Measurements from ENCODE around the gene AMOTL1. TPM values are rescaled to one million over a fixed set of nuclear protein-coding genes. Genes with fewer than 3 reads are reported as not detected.
"Not testable (repeated sequence)": the region's sequence is repeated elsewhere in the genome, so short reads cannot be mapped to it uniquely, and the experiment has no call there.

Gene AMOTL1
- total RNA-seq, 1 experiment from 2014 or later: 8.7 TPM

DNA sequence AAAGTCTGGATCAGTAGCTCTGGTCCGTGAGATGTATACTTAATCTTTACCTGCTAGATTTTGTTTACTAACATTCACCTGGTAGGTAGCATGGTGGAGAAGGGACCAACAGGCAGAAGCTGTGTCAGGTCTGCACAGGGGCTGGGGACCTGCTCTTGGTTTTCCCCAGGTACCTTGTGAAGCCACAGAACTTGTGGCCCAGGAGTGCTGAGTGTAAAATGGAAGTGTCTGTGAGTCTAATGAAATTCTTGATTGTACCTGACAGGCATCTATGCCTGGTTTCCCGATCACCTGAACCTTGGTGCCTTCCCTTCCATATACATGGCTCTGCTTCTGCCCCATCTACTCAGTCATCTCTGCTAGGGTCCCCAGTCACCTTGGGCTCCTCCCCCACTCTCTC lies 110.8 kb downstream of the AMOTL1 start:
- DNase-seq (ENCODE audit: low read depth): no peak
- in situ Hi-C loops (cut with HindIII; ENCODE audit: low pct_unique_long_range_greater_than_20kb, low sequenced_read_pairs): no loop called here

DNA sequence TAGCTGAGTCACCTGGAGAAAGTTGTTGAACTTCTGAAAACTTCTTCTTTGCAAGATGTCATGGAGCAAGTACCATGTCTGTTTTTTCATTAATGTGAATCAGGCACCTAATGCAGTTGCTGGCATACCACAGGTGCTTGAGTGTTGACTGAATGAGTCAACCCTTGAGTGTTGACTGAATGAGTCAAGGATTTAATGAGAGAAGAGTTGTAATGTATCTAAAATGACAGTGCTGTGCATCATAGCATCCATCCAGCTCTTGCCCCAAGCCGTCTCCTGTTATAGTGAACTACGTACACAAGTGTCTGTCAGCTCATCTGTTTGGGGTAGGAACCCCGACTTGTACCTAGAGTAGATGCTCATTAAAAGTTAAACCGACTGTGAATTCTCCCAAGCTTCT lies 112.1 kb downstream of the AMOTL1 start:
- in situ Hi-C loops (cut with HindIII; ENCODE audit: low pct_unique_long_range_greater_than_20kb, low sequenced_read_pairs): no loop called here
- DNase-seq (ENCODE audit: low read depth): peak; percentile 83

DNA sequence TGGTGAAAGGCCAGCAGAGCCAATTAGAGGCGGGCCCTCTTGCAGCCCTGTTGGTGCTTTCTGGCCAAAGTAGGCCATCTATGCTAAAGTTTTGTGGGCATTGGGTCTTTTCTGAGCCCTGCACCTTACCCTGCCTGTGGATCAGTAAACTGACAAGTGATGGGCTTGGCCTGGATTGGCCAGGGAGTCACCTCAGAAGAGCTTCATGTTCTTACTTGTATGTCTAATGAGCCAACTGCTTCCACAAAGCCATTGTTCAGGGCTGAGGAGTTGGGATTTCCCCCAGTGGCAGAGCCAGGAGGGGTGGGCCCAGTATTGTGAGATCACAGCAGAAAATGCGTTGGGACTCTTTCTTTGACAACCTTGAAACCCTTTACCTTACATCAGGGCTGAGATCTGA lies 114.8 kb downstream of the AMOTL1 start:
- peak; percentile 40 for DNase-seq (ENCODE audit: low read depth)
- in situ Hi-C loops (cut with HindIII; ENCODE audit: low pct_unique_long_range_greater_than_20kb, low sequenced_read_pairs): no loop called here

DNA sequence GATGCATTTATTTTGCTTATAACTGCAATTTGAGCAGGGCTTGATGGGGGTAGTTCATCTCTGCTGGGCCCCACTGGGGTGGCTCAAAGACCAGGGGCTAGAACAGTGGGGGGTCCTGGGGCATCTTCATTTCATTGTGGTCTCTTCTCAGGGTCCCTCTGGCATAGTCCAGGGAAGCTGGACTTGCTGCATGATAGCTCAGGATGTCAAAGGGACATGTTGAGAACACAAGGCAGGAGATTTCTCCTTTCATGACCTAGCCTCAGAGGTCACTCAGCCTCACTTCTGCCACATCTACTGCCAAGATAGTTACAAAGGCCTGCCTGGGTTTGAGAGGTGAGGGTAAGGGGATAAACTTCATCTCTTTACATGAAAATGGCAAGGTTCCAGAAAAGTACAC lies 115.7 kb downstream of the AMOTL1 start:
- in situ Hi-C loops (cut with HindIII; ENCODE audit: low pct_unique_long_range_greater_than_20kb, low sequenced_read_pairs): no loop called here
- DNase-seq (ENCODE audit: low read depth): no peak

DNA sequence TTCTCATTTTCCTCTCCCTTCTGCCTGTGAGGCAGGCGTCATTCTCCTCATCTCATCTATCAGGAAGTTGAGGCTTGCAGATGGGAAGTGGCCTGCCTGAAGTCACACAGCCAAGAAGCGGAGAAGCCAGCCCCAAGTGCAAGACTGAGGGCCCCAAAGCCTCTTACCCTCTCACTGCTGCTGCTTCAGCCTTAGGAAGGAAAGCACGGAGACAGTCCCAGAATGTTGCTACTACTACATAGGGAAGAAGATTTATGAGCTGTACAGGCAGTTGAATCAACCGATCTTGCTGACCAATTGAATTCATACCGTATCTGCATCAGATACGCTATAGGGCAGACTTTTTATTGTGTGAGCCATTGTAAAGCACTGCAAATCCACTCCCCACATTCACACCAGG lies 116.2 kb downstream of the AMOTL1 start:
- in situ Hi-C loops (cut with HindIII; ENCODE audit: low pct_unique_long_range_greater_than_20kb, low sequenced_read_pairs): no loop called here
- peak; percentile 20 for DNase-seq (ENCODE audit: low read depth)

DNA sequence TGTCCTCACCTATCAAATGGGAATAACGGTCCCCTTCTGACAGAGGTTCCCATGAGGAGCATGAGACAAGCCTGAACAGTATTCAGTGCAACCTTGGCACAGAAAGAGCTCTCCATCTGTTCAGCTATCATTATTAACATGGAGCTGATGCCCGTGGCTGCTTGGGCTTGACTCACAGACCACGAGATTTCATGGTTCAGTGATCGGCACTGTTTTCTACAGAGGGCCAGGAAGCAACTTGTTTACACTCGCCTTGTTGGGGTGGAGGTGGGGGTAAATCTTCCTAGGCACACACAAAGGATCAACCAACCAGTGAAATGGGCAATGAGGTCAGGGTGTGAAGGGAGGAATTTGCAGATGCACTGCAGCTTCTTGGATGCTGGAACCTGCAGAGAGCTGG lies 117.0 kb downstream of the AMOTL1 start:
- in situ Hi-C loops (cut with HindIII; ENCODE audit: low pct_unique_long_range_greater_than_20kb, low sequenced_read_pairs): no loop called here
- DNase-seq (ENCODE audit: low read depth): peak; percentile 87

DNA sequence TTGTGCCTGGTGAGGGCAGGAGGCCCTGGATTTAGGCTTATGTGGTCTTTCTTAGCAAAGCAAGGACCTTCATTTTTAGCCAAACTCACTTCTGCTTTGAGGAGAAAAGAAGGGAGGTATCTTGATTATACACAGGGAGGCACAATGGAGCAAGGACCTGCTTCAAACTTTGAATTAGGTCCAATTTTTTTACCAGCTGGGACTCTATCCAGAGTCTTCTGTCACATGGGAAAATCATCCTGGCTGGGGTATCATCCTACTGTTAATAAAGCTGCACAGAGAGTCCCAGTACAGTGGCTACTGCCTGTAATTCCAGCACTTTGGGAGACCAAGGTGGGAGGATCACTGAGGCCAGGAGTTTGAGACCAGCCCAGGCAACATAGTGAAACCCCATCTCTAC lies 117.4 kb downstream of the AMOTL1 start:
- no peak for DNase-seq (ENCODE audit: low read depth)
- in situ Hi-C loops (cut with HindIII; ENCODE audit: low pct_unique_long_range_greater_than_20kb, low sequenced_read_pairs): no loop called here

DNA sequence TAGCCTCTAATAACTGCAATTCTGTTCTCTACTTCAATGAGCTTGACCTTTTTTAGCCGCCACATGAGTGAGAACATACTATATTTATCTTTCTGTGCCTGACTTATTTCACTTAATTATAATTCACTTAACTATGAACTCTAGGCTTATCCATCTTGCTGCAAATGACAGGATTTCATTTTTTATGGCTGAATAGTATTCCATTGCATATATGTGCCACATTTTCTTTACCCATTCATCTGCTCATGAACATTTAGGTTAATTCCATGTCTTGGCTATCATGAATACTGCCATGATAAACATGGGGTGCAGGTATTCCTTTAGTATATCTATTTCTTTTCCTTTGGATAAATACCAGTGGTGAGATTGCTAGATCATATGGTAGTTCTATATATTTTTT lies 120.0 kb downstream of the AMOTL1 start:
- no peak for DNase-seq (ENCODE audit: low read depth)
- in situ Hi-C loops (cut with HindIII; ENCODE audit: low pct_unique_long_range_greater_than_20kb, low sequenced_read_pairs): no loop called here

DNA sequence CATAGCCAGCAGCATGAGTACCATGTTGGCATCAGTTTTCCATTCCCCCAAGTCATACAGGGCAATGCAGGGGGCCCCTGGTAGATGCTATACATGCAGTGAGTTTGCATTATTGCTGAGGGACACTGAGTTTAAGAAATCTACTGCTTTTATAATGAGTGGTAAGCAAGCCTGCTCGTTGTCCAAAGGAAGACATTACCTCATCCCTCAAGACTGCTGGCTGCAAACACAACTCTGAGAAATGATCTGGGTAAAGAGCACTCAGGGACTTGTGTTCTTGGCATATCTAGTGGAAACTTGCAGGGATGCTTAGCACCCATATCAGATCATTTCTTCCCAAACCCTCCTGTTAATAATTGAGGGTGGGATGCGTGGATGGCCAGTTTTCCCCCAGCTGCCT lies 127.3 kb downstream of the AMOTL1 start:
- in situ Hi-C loops (cut with HindIII; ENCODE audit: low pct_unique_long_range_greater_than_20kb, low sequenced_read_pairs): no loop called here
- peak; percentile 47 for DNase-seq (ENCODE audit: low read depth)

DNA sequence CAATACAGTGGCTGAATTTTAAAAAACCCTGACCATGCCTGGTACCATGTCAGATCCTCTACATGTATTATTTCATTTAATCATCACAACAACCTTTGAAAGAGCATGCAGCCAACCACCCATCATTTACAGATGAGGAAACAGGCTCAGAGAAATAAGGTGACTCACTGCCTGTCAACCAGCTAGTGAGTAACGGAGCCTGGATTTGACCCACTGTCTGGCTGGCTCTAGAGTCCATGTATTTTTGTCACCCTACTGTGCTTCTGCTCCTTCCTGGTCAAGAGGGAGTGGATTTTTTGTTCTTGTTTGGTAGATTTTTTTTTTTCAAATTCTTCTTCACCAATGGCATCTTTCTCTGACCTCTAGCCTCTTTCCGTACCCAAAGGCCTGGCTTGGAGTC lies 127.8 kb downstream of the AMOTL1 start:
- peak; percentile 79 for DNase-seq (ENCODE audit: low read depth)
- in situ Hi-C loops (cut with HindIII; ENCODE audit: low pct_unique_long_range_greater_than_20kb, low sequenced_read_pairs): no loop called here

DNA sequence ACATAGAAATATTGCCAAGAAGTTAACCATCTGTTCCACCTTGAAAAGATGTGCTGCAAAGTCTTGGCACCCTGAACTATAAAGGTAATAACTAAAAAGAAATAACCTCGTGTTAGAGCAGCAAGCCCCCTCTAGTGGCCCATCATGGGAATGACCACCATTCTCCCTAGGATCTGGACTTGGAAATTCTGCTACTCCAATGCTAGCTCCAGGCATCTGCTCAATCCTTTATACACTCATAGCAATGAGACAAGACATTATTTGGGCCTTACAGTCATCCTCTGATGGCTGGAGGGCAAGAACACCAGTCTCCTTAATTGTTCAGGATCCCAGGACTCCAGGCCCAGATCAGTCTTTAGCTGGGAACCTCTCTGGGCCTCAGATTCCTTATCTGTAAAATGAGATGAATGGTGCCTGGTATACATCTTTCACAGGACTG lies 129.2 kb downstream of the AMOTL1 start:
- in situ Hi-C loops (cut with HindIII; ENCODE audit: low pct_unique_long_range_greater_than_20kb, low sequenced_read_pairs): no loop called here
- peak; percentile 34 for DNase-seq (ENCODE audit: low read depth)

DNA sequence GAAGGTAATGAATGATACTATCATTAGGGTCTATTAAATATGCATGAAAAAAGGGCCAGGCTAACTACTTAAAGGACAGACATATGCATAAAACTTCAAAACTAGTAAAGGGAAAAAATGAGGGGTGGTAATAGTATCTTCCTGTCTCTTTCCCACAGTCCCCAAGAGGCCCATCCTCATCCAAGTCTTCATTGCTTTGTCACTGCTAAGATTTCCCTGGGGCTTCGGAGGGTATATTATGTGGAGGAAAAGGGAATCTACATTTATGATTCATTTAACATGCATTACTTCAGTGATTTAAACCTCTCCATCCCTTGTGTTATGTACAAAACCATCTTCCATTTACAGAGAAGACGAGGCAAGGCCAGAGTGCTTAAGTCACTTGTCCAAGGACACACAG lies 139.1 kb downstream of the AMOTL1 start:
- in situ Hi-C loops (cut with HindIII; ENCODE audit: low pct_unique_long_range_greater_than_20kb, low sequenced_read_pairs): no loop called here
- no peak for DNase-seq (ENCODE audit: low read depth)

DNA sequence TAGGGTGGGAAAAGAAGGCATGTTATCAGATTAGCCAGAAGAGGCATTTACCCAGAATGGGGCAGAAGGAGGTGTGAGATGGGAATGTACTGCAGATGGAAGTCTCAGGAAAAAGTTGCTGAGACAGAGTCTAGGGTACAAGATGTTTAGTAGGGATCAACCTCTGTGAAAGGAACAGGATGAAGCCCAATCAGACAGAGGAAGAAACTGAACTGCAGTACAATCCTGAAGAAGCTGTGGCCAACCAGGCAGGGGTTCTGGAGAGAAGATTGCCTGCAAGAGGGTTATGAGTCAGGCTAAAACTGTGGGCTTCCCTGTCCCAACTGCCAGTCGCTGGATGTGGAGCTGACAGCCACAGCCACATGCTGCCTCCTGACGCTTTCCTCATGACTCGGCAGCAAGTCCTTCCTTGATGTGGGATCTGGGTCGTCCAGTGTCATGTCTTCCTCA lies 141.2 kb downstream of the AMOTL1 start:
- in situ Hi-C loops (cut with HindIII; ENCODE audit: low pct_unique_long_range_greater_than_20kb, low sequenced_read_pairs): no loop called here
- DNase-seq (ENCODE audit: low read depth): no peak

DNA sequence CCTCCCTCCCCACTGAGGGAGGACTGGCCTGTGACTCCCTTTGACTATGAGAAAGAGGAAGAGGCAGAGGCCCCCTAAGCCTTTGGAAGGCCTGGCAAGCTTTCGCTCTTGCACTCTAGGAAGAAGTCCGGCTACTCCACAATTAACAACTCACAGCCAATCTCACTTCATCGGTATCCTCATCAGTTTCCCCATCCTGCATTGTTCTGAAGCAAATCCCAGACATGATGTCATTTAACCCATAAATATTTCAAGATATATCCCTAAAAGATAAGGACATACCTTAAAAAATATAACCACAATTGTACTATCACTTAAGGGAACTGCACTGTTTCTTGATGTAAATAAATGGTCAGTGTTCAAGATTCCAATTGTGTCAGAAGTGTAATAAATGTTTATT lies 142.1 kb downstream of the AMOTL1 start:
- in situ Hi-C loops (cut with HindIII; ENCODE audit: low pct_unique_long_range_greater_than_20kb, low sequenced_read_pairs): no loop called here
- DNase-seq (ENCODE audit: low read depth): no peak

DNA sequence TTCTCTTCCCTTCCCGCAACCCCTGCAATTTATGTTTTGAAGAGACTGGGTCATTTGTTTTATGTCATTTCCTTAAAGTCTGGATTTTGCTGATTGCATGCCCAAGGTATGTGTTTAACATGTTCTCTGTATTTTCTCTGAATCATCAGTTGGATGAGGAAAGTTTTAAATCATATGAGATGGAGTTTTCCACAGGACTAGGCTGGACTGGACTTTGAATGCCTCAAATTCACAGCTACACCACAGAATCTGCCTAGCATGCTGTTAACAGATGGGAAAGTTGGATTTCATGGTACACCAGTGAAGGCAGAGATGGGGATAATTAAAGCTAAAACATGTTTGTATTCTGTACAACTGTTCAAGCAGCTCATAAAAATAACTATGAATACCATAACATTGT lies 142.6 kb downstream of the AMOTL1 start:
- in situ Hi-C loops (cut with HindIII; ENCODE audit: low pct_unique_long_range_greater_than_20kb, low sequenced_read_pairs): no loop called here
- DNase-seq (ENCODE audit: low read depth): no peak

DNA sequence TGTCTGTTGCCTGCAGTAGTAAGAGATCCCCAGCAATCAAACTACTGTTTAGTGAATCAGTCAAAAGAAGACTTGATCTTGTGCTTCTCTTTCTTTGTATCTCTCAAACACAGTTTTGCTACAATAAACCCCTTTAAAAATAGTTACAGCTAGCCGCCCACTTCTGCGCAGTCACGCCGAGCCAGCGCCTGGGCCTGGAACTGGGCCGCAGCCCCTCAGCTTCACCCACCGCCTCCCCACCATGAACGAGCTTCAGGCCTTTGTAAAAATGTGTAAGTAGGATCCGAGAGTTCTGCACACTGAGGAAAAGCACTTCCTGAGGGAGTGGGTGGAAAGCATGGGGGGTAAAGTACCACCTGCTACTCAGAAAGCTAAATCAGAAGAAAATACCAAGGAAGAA lies 144.7 kb downstream of the AMOTL1 start:
- no peak for DNase-seq (ENCODE audit: low read depth)
- in situ Hi-C loops (cut with HindIII; ENCODE audit: low pct_unique_long_range_greater_than_20kb, low sequenced_read_pairs): no loop called here

DNA sequence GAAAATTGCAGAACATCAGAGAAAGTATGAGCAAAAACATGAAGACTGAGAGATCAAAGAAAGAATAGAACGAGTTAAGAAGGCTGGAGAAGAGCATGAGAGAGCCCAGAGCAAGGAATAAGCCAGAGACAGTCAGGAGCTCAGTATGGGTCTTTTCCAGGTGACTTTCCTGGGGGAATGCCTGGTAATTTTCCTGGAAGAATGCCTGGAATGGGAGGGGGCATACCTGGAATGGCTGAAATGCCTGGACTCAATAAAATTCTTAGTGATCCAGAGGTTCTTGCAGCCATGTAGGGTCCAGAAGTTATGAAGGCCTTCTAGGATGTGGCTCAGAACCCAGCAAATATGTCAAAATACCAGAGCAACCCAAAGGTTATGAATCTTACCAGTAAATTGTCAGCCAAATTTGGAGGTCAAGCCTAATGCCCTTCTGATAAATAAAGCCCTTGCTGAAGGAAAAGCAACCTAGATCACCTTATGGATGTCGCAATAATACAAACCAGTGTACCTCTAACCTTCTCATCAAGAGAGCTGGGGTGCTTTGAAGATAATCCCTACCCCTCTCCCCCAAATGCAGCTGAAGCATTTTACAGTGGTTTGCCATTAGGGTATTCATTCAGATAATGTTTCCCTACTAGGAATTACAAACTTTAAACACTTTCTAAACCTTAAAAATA lies 145.7 kb downstream of the AMOTL1 start:
- in situ Hi-C loops (cut with HindIII; ENCODE audit: low pct_unique_long_range_greater_than_20kb, low sequenced_read_pairs); DNase-seq (ENCODE audit: low read depth): not testable (repeated sequence)

DNA sequence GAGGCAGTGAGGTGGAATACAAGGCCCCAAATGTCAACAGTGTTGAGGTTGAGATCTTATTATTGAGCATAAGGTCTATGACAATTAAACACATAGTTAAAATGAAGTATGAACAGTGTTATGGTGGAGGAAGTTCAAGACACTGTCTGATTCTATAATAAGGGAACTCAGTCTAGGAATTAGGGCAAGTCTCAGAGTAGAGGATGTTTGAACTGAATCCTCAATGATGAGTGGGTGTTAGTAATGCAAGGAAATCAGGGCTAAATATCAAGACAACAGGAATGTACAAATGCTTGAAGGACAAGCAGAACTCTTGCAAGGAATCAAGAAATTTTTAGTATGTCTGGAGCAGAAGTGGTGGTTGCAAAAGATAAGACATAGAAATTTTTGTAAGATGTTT lies 152.2 kb downstream of the AMOTL1 start:
- in situ Hi-C loops (cut with HindIII; ENCODE audit: low pct_unique_long_range_greater_than_20kb, low sequenced_read_pairs): no loop called here
- no peak for DNase-seq (ENCODE audit: low read depth)

DNA sequence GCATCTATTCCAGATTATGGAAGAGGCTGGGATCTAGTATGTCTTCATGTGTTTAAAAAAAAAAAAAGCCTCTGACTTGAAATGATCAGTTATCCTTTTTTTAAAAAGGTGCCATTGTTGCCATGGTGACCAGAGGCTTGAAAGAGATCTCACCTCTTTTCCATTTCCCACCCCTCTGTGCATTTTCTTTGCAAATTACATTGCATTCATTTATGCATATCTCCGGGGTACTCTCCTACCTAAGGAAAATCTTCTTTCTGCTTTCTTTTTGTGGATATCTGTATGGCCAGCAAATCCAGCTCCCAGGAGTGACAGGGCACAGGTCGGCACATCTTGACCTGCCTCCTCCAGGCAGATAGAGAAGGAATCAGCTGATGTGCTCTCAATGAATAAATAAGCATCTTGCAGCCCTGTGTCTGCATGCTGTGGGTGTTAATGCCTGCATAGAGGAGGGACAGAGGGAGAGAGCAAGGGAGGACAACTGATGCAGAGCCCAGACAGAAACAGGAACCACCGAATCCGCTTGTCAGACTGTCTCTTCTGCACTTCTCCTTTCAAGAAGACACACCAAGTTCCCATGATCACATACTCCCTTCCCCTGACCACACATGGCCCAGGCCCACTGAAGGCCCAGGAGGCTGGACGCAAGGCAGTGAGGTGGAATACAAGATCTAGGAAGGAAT lies 154.3 kb downstream of the AMOTL1 start:
- DNase-seq (ENCODE audit: low read depth): no peak
- in situ Hi-C loops (cut with HindIII; ENCODE audit: low pct_unique_long_range_greater_than_20kb, low sequenced_read_pairs): no loop called here

DNA sequence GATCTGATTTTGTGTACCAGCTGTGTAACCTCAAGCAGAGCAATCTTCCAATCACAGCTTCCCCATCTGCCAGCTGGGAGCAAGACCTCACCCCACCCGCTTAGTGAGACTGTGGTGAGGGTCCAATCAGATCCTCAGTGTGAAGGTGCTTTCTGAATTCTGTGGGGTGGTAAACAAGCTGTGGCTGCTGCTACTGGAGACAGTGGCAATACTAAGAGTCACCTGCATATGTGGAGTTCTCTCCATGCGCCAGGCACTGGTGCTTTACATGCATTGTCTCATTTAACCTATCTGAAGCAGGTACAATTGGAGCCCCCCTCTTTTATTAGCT lies 154.8 kb downstream of the AMOTL1 start:
- no peak for DNase-seq (ENCODE audit: low read depth)
- in situ Hi-C loops (cut with HindIII; ENCODE audit: low pct_unique_long_range_greater_than_20kb, low sequenced_read_pairs): no loop called here
